ENCODE results near the gene RNF212B. TPM values are rescaled to one million over a fixed set of nuclear protein-coding genes. Genes with fewer than 3 reads are reported as not detected.
"Not testable (repeated sequence)": the region's sequence is repeated elsewhere in the genome, so short reads cannot be mapped to it uniquely, and the experiment has no call there.

Gene RNF212B
- total RNA-seq, 4 donors from 2014 or later = not detected

DNA sequence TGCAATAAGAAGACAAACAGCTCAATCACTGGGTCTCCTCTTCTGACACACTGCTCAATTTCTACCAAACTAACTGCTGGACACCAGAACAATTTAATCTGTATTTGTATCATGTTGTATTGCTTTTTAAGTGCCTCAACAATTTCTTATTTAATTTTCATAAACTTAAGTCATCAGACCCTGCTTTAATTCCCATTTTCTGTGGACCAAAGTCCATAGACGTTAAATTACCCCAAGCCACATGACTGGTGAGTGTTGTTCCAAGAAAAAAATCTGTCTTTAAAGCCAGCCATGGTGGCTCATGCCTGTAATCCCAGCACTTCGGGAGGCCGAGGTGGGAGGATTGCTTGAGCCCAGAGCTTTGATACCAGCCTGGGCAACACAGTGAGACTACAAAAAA, 39.5 kb downstream of the RNF212B start:
- 58 to 70% methylated on average over 3 of the region's 3 CpGs for WGBS, 2 donors (ENCODE audit: low coverage in 1 of 2)
- in situ Hi-C loops (cut with MboI; ENCODE audit: low pct_ligation_motif_present in 1 of 4, low pct_unique_long_range_greater_than_20kb in 1 of 4, low sequenced_read_pairs in 3 of 4) (loop anchor here in 3 of 4 donors (25.0 kb wide), 1 partner anchor 165 kb away; the partner anchor contains the start of genes CEBPE (in 3 of the 3) and CIROP (in 3 of the 3)), intact Hi-C loops (cut with DNase I; ENCODE audit: low total_unique reads) (no loop called here)
- no peak for DNase-seq
- Histone ChIP-seq H3K4me1 (no peaks in the 10 kb centered on the region), H3K4me3 (no peak overlapping the region), H3K9me3 (no peaks in the 10 kb centered on the region), H3K27ac (no peak overlapping the region), H3K36me3 (peaks cover 0 to 2% (median 0%) of the 10 kb centered on the region in 4 donors), H3K27me3 (no peaks in the 10 kb centered on the region)
- no peak for TF ChIP-seq EP300 (IDR thresholded peaks at IDR 0.05; ENCODE audit: low read depth)
- TF ChIP-seq, protein P1, sequence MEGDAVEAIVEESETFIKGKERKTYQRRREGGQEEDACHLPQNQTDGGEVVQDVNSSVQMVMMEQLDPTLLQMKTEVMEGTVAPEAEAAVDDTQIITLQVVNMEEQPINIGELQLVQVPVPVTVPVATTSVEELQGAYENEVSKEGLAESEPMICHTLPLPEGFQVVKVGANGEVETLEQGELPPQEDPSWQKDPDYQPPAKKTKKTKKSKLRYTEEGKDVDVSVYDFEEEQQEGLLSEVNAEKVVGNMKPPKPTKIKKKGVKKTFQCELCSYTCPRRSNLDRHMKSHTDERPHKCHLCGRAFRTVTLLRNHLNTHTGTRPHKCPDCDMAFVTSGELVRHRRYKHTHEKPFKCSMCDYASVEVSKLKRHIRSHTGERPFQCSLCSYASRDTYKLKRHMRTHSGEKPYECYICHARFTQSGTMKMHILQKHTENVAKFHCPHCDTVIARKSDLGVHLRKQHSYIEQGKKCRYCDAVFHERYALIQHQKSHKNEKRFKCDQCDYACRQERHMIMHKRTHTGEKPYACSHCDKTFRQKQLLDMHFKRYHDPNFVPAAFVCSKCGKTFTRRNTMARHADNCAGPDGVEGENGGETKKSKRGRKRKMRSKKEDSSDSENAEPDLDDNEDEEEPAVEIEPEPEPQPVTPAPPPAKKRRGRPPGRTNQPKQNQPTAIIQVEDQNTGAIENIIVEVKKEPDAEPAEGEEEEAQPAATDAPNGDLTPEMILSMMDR (IDR thresholded peaks at IDR 0.05) = no peak
- TF ChIP-seq POLR2AphosphoS5 (IDR thresholded peaks at IDR 0.05) = no peak
- no peak for TF ChIP-seq POLR2A (IDR thresholded peaks at IDR 0.05)

DNA sequence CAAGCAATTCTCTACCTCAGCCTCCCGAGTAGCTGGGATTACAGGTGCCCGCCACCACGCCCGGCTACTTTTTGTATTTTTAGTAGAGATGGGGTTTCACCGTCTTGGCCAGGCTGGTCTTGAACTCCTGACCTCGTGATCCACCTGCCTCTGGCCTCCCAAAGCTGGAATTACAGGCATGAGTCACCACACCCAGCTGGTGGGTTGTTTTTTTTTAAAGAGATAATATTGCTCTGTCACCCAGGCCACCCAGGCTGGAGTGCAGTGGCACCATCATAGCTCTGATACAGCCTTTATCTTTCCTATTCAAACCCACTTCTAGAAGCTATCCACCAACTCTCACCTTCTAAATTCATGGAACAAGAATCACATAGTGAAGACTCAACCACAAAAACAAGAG, 40.2 kb downstream of the RNF212B start:
- in situ Hi-C loops (cut with MboI; ENCODE audit: low pct_ligation_motif_present in 1 of 4, low pct_unique_long_range_greater_than_20kb in 1 of 4, low sequenced_read_pairs in 3 of 4) = loop anchor here in 3 of 4 donors (25.0 kb wide), 1 partner anchor 166 kb away; the partner anchor contains the start of genes CEBPE (in 3 of the 3) and CIROP (in 3 of the 3)
- intact Hi-C loops (cut with DNase I; ENCODE audit: low total_unique reads) = not testable (repeated sequence)
- 88 to 94% methylated on average over 2 to 6 of the region's 6 CpGs for WGBS, 2 donors (ENCODE audit: low coverage in 1 of 2)

DNA sequence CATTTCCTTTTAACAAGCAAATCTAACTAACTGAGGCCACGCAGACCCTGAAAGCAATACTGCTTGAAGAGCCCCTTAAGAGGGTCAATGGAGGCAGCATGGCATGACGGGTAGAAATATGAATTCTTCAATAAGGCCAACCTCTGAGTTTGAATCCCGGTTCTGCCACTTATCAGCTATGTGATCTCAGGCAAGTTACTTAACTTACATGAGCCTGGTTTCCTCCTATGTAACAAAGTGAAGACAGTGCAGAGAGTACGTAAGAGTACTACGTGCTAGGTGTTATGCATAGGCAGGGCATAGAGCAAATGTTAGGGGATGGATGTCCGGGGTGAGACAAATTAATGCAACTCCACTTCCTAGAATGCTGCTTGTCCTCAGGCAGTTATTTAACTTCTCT, 43.5 kb downstream of the RNF212B start:
- Histone ChIP-seq H3K27me3 (no peaks in the 10 kb centered on the region), H3K27ac (no peak overlapping the region), H3K36me3 (peaks cover 0 to 4% (median 0%) of the 10 kb centered on the region in 4 donors), H3K9me3 (no peaks in the 10 kb centered on the region), H3K4me1 (peaks cover 0 to 13% (median 8%) of the 10 kb centered on the region in 4 donors), H3K4me3 (no peak overlapping the region)
- intact Hi-C loops (cut with DNase I; ENCODE audit: low total_unique reads) = no loop called here
- TF ChIP-seq, protein P1 (IDR thresholded peaks at IDR 0.05) = no peak
- TF ChIP-seq POLR2AphosphoS5 (IDR thresholded peaks at IDR 0.05) = no peak
- no peak for TF ChIP-seq POLR2A (IDR thresholded peaks at IDR 0.05)
- no peak for TF ChIP-seq EP300 (IDR thresholded peaks at IDR 0.05; ENCODE audit: low read depth)
- 92% methylated on average over 6 of the region's 6 CpGs; no CpG with 5 or more reads in 1 of the 2 donors for WGBS, 2 donors (ENCODE audit: low coverage in 1 of 2)
- in situ Hi-C loops (cut with MboI; ENCODE audit: low pct_ligation_motif_present in 1 of 4, low pct_unique_long_range_greater_than_20kb in 1 of 4, low sequenced_read_pairs in 3 of 4) = loop anchor here in 3 of 4 donors (25.0 kb wide), 1 partner anchor 169 kb away; the partner anchor contains the start of genes CEBPE (in 3 of the 3) and CIROP (in 3 of the 3)
- no peak for DNase-seq

More for the DNA sequence above, 40.2 kb downstream of the RNF212B start:
- not testable (repeated sequence) for H3K36me3 ChIP-seq, H3K4me3 ChIP-seq, H3K27me3 ChIP-seq, DNase-seq, H3K4me1 ChIP-seq, H3K27ac ChIP-seq, H3K9me3 ChIP-seq

DNA sequence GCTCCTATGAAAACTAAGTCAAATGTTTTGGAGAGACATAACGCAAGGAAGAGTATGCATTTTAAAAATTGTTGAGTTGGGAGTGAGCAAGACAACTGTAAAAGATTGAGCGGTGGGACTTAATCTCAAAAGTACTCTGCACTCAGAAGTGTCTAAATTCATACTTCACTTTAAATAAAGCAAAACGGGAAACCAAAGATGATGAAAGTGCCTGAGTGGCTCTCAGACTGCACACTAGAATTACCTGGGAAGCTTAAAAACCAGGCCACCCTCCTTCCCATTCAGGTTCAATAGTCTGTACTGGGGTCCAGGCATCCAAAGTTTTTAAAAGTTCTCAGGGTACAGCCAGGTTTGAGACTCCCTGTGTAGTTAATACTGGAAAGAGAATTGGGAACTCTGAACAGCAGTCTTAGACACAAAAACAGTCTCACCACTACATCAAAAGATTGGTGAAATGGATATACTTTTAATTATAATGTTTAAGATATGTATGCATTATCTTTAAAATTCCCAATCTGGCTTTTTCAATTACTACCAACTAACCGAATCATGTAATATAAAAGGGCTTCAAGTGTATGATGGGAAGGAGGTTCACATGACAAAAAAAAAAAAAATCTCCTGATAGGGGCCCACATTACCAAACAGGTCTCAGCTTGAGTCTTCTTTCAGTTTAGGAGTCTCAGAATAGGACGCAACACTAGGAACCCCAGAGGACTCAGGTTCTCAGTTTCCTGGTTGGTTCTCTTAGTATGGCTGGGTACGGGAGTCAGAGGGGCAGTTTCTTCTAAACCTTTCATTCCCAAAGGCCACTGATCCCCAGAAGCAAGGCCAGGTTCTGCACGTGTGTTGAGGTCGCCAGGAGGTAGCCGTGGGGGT, 47.2 kb downstream of the RNF212B start:
- WGBS, 2 donors (ENCODE audit: low coverage in 1 of 2) = 25 to 45% methylated on average over 5 to 9 of the region's 9 CpGs
- intact Hi-C loops (cut with DNase I; ENCODE audit: low total_unique reads) = no loop called here

More for the DNA sequence above, 47.2 kb downstream of the RNF212B start:
- TF ChIP-seq, protein P1 (IDR thresholded peaks at IDR 0.05) = no peak
- TF ChIP-seq EP300 (IDR thresholded peaks at IDR 0.05; ENCODE audit: low read depth) = no peak
- no peak for TF ChIP-seq POLR2AphosphoS5 (IDR thresholded peaks at IDR 0.05)
- no peak for TF ChIP-seq POLR2A (IDR thresholded peaks at IDR 0.05)
- Histone ChIP-seq H3K4me3 (peak overlapping the region; percentile 70 to 96 (median 82)), H3K27me3 (no peaks in the 10 kb centered on the region), H3K9me3 (no peaks in the 10 kb centered on the region), H3K4me1 (peaks cover 5 to 22% (median 15%) of the 10 kb centered on the region in 4 donors), H3K27ac (peak overlapping the region; percentile 91 to 98 (median 95)), H3K36me3 (peaks cover 0 to 4% (median 0%) of the 10 kb centered on the region in 4 donors)
- in situ Hi-C loops (cut with MboI; ENCODE audit: low pct_ligation_motif_present in 1 of 4, low pct_unique_long_range_greater_than_20kb in 1 of 4, low sequenced_read_pairs in 3 of 4) = loop anchor here in 3 of 4 donors (25.0 kb wide), 1 partner anchor 173 kb away; the partner anchor contains the start of genes CEBPE (in 3 of the 3) and CIROP (in 3 of the 3)
- DNase-seq = no peak

All from transverse colon (tissue), 4 donors.